Stimulated activated memory B cell treated with anti-CD40 and anti-IgM and Interleukin-4, amounts not matched to agents 10 μg/mL and 1 μg/mL and 100 μg/mL, for 72 hours (primary cell): Measurements from ENCODE around the gene AP1B1.
A peak's percentile ranks its signal among the peaks of the same experiment; 100 is the strongest.

Experiments
- ATAC-seq: fragments of 150-1000 bp; cut with Tn5 transposase; 2 replicates; pipeline ENCODE4 v1.10.0; 2021
- H3K27ac Mint-ChIP-seq: one replicate; pipeline ENCODE4 v1.8.0; 2022; ENCODE audit warnings: mild to moderate bottlenecking, mixed read lengths
- H3K27me3 Mint-ChIP-seq: one replicate; pipeline ENCODE4 v1.8.0; 2022; ENCODE audit warnings: mixed read lengths
- H3K36me3 Mint-ChIP-seq: one replicate; pipeline ENCODE4 v1.8.0; 2022; ENCODE audit warnings: mixed read lengths
- H3K4me1 Mint-ChIP-seq: one replicate; pipeline ENCODE4 v1.8.0; 2022; ENCODE audit warnings: mixed read lengths
- H3K4me3 Mint-ChIP-seq: one replicate; pipeline ENCODE4 v1.8.0; 2022; ENCODE audit warnings: mild to moderate bottlenecking, moderate library complexity, mixed read lengths
- H3K9me3 Mint-ChIP-seq: one replicate; pipeline ENCODE4 v1.8.0; 2022; ENCODE audit warnings: mixed read lengths

The AP1B1 gene

GRCh38 chr22:29323641-29324040 is 64.7 kb downstream of the AP1B1 start:
- Mint-ChIP-seq H3K36me3 (peaks cover 25% of the 10 kb centered on the region), H3K27me3 (no peaks in the 10 kb centered on the region), H3K9me3 (no peaks in the 10 kb centered on the region), H3K4me3 (no peak overlapping the region), H3K27ac (no peak overlapping the region), H3K4me1 (no peaks in the 10 kb centered on the region)
- ATAC-seq = no peak

GRCh38 chr22:29320546-29320945 is 67.8 kb downstream of the AP1B1 start:
- Mint-ChIP-seq H3K4me1 (peaks cover 5% of the 10 kb centered on the region), H3K36me3 (no peaks in the 10 kb centered on the region), H3K9me3 (no peaks in the 10 kb centered on the region), H3K27me3 (peaks cover 10% of the 10 kb centered on the region), H3K4me3 (no peak overlapping the region), H3K27ac (no peak overlapping the region)
- no peak for ATAC-seq

GRCh38 chr22:29319072-29319471 is 69.3 kb downstream of the AP1B1 start:
- no peak overlapping the region for H3K4me3 Mint-ChIP-seq
- H3K4me1 Mint-ChIP-seq = peaks cover 13% of the 10 kb centered on the region
- ATAC-seq = no peak
- H3K27ac Mint-ChIP-seq = no peak overlapping the region
- peaks cover 19% of the 10 kb centered on the region for H3K27me3 Mint-ChIP-seq
- H3K9me3 Mint-ChIP-seq = no peaks in the 10 kb centered on the region
- no peaks in the 10 kb centered on the region for H3K36me3 Mint-ChIP-seq

GRCh38 chr22:29317827-29318454 is 70.4 kb downstream of the AP1B1 start:
- H3K4me1 Mint-ChIP-seq = peaks cover 25% of the 10 kb centered on the region
- H3K27me3 Mint-ChIP-seq = peaks cover 30% of the 10 kb centered on the region
- no peaks in the 10 kb centered on the region for H3K9me3 Mint-ChIP-seq
- no peak for ATAC-seq
- no peak overlapping the region for H3K4me3 Mint-ChIP-seq
- no peaks in the 10 kb centered on the region for H3K36me3 Mint-ChIP-seq
- no peak overlapping the region for H3K27ac Mint-ChIP-seq

GRCh38 chr22:29316141-29316828 is 72.1 kb downstream of the AP1B1 start:
- no peak for ATAC-seq
- Mint-ChIP-seq H3K27me3 (peaks cover 47% of the 10 kb centered on the region), H3K4me1 (peaks cover 36% of the 10 kb centered on the region), H3K4me3 (peak overlapping the region; percentile 30), H3K9me3 (no peaks in the 10 kb centered on the region), H3K36me3 (no peaks in the 10 kb centered on the region), H3K27ac (no peak overlapping the region)

- H3K27ac Mint-ChIP-seq = no peak within 1 kb of the TSS
- H3K36me3 Mint-ChIP-seq = no peaks in the 10 kb centered on the region
- ATAC-seq = no peak
- H3K9me3 Mint-ChIP-seq = no peaks in the 10 kb centered on the region
- peaks cover 54% of the 10 kb centered on the region for H3K27me3 Mint-ChIP-seq
- peak within 1 kb of the TSS; percentile 57 for H3K4me3 Mint-ChIP-seq
- peaks cover 44% of the 10 kb centered on the region for H3K4me1 Mint-ChIP-seq
Measured at GRCh38 chr22:29315286-29316140, 72.9 kb downstream of the AP1B1 start, which contains the start of gene RASL10A. RASL10A (minus strand) TSS chr22:29315697; CDS start chr22:29315246, 451 bp downstream.

DNA sequence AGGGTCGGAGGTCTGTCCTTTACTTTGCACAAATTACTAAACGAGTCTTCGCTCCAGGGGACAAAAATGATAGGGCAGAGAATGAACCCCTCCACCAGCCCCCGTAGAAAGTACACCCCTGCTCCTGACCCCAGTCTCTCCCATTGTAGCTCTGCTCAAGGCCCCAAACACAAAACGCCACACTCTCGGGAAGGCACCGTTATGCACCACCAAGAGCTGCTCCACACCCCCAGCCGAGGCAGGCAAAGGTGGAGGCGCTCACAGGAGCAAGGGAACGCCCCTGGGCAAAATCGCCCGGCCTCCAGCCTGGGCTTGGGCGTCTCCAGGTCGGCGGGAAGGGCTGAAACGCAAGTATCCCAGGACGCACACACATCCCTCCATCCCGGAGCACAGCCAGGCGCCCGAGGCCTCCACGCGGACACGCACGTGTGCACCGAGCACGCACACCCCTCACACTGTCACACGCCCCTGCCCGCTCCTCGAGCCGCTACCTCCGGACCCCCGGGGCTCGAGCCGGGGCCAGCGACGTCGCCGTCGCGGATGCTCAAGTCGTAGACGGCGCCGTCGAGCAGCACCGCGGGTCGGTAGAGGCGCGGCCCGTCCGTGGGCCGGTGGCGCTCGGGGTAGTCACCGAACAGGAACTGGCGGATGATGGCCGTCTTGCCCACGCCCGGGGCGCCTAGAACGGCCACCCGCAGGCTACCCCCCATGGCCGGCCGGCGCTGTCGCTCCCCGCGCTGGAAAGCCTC is 73.7 kb downstream of the AP1B1 start:
- H3K36me3 Mint-ChIP-seq = no peaks in the 10 kb centered on the region
- no peak for ATAC-seq
- peaks cover 50% of the 10 kb centered on the region for H3K4me1 Mint-ChIP-seq
- no peak overlapping the region for H3K27ac Mint-ChIP-seq
- peak overlapping the region; percentile 57 for H3K4me3 Mint-ChIP-seq
- H3K9me3 Mint-ChIP-seq = no peaks in the 10 kb centered on the region
- peaks cover 56% of the 10 kb centered on the region for H3K27me3 Mint-ChIP-seq

GRCh38 chr22:29313576-29314466 is 74.5 kb downstream of the AP1B1 start:
- Mint-ChIP-seq H3K27ac (no peak overlapping the region), H3K27me3 (peaks cover 65% of the 10 kb centered on the region), H3K9me3 (no peaks in the 10 kb centered on the region), H3K4me1 (peaks cover 54% of the 10 kb centered on the region), H3K4me3 (peak overlapping the region; percentile 57), H3K36me3 (no peaks in the 10 kb centered on the region)
- ATAC-seq = no peak

- peaks cover 54% of the 10 kb centered on the region for H3K4me1 Mint-ChIP-seq
- H3K36me3 Mint-ChIP-seq = no peaks in the 10 kb centered on the region
- peaks cover 71% of the 10 kb centered on the region for H3K27me3 Mint-ChIP-seq
- no peak overlapping the region for H3K4me3 Mint-ChIP-seq
- ATAC-seq = no peak
- H3K27ac Mint-ChIP-seq = no peak overlapping the region
- H3K9me3 Mint-ChIP-seq = no peaks in the 10 kb centered on the region
Measured at GRCh38 chr22:29313126-29313575, 75.2 kb downstream of the AP1B1 start.

DNA sequence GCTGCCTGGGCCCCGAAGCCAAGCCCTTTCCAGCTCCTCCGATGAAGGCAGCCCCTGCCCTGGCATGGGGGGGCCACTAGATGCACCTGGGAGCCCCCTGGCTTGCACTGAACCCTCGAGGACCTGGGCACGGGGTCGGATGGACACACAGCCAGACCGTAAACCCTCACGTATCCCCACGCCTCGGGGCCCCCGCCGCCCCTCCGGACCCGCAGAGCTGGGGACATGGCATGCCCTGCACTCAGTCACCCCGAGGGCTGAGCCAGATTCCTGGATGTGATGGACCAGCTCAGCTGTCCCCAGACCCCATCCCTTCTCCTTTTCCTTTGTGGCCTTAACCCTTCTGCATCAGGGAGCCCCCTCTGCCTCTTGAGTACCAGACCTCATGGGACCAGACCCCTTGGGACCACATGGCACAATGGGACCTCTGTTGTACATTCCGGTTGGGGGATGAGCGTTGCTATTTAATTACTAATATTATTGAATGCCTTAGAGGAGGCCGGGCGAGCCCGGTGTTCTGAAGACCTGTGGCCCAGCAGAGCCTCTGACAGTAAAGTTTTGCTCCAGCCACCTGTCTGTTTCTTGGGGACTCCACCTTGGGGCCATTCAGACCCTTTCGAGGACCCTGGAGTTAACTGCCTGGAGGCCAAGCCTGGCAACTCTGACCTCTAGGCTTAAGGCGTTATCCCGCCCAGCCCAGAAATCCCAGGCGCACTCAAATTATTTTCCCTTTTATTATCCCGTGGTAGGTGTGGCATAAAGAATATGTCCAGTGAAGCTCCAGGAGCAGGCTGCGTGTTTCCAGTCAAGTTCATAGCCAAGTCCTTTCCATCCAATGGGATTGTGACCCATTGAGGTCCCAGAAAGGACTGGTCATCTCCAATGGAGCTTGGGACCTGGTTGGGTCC is 75.9 kb downstream of the AP1B1 start:
- no peak for ATAC-seq
- H3K27ac Mint-ChIP-seq = no peak overlapping the region
- H3K36me3 Mint-ChIP-seq = no peaks in the 10 kb centered on the region
- H3K4me3 Mint-ChIP-seq = no peak overlapping the region
- H3K4me1 Mint-ChIP-seq = peaks cover 57% of the 10 kb centered on the region
- H3K27me3 Mint-ChIP-seq = peaks cover 78% of the 10 kb centered on the region
- H3K9me3 Mint-ChIP-seq = no peaks in the 10 kb centered on the region

- Mint-ChIP-seq H3K4me1 (peaks cover 59% of the 10 kb centered on the region), H3K9me3 (no peaks in the 10 kb centered on the region), H3K27me3 (peaks cover 83% of the 10 kb centered on the region), H3K4me3 (no peak overlapping the region), H3K36me3 (no peaks in the 10 kb centered on the region), H3K27ac (no peak overlapping the region)
- ATAC-seq = no peak
Measured at GRCh38 chr22:29311464-29312217, 76.7 kb downstream of the AP1B1 start.

GRCh38 chr22:29310863-29311339 is 77.5 kb downstream of the AP1B1 start:
- H3K4me3 Mint-ChIP-seq = peak overlapping the region; percentile 34
- H3K4me1 Mint-ChIP-seq = peaks cover 62% of the 10 kb centered on the region
- no peak overlapping the region for H3K27ac Mint-ChIP-seq
- H3K27me3 Mint-ChIP-seq = peaks cover 83% of the 10 kb centered on the region
- ATAC-seq = peak; percentile 63
- no peaks in the 10 kb centered on the region for H3K36me3 Mint-ChIP-seq
- H3K9me3 Mint-ChIP-seq = no peaks in the 10 kb centered on the region
